Glutamatergic neuron (in vitro differentiated cells): ENCODE results near the gene ABCG8. TPM values are rescaled to one million over a fixed set of nuclear protein-coding genes. Genes with fewer than 3 reads are reported as not detected.

ENCODE experiments used
- DNase-seq: peaks from one replicate; pipeline ENCODE4 v3.0.0; 2022
- H3K27ac Mint-ChIP-seq: one replicate; pipeline ENCODE4 v1.8.0; 2020; ENCODE audit warnings: mild to moderate bottlenecking, mixed read lengths, inconsistent platforms; ENCODE audit not compliant: unreplicated experiment
- H3K27me3 Mint-ChIP-seq: one replicate; pipeline ENCODE4 v1.8.0; 2020; ENCODE audit warnings: mild to moderate bottlenecking, moderate library complexity, mixed read lengths, inconsistent platforms; ENCODE audit not compliant: unreplicated experiment
- H3K36me3 Mint-ChIP-seq: one replicate; pipeline ENCODE4 v1.8.0; 2020; ENCODE audit warnings: mild to moderate bottlenecking, mixed read lengths, inconsistent platforms; ENCODE audit not compliant: unreplicated experiment
- H3K4me1 Mint-ChIP-seq: one replicate; pipeline ENCODE4 v1.8.0; 2020; ENCODE audit warnings: mild to moderate bottlenecking, low read depth, mixed read lengths, inconsistent platforms; ENCODE audit not compliant: unreplicated experiment
- H3K4me3 Mint-ChIP-seq: one replicate; pipeline ENCODE4 v1.8.0; 2020; ENCODE audit warnings: mild to moderate bottlenecking, mixed read lengths, inconsistent platforms; ENCODE audit not compliant: unreplicated experiment
- H3K9me3 Mint-ChIP-seq: one replicate; pipeline ENCODE4 v1.8.0; 2020; ENCODE audit warnings: mild to moderate bottlenecking, moderate library complexity, mixed read lengths, inconsistent platforms; ENCODE audit not compliant: unreplicated experiment
- total RNA-seq: library from RNA; stranded (reverse); fragmentation: NEBNext Ultra II Directional; extraction: Animal tissue kit (Norgen Biotek cat#: 25700); gene quantifications from one replicate; pipeline ENCODE4 v1.2.1, GENCODE V29; 2021; ENCODE audit not compliant: unreplicated experiment
- TF ChIP-seq, protein P1 (sequence below): fragments of 200-600 bp; sonication (generic); IDR thresholded peaks from one replicate; pipeline ENCODE4 v1.5.0; 2021; ENCODE audit not compliant: partially characterized antibody, unreplicated experiment

The ABCG8 gene
- total RNA-seq, 1 donor from 2014 or later = not detected

DNA sequence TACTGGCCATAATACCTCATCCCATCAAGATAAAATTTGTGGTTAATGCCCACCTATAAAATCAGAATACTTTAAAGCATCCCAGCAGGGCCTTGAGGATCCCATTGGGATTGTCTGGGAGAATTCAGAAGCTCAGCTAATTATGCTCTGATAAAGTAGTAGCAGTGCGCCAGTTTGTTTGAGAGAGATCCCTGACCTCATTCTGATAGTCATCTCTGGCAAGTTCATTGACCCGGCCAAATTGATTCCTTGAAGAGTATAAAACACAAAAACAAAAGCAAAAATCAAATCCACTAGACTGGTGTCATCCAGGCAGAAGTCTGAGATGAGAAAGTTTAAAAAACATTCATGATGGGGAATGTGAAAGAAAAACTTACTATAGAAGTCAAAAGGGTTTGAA is 14.3 kb upstream of the ABCG8 start:
- Mint-ChIP-seq H3K4me1 (peaks cover 2% of the 10 kb centered on the region), H3K9me3 (no peaks in the 10 kb centered on the region), H3K36me3 (no peaks in the 10 kb centered on the region), H3K4me3 (no peak overlapping the region), H3K27me3 (peaks cover 6% of the 10 kb centered on the region), H3K27ac (no peak overlapping the region)
- DNase-seq = no peak
- TF ChIP-seq, protein P1, sequence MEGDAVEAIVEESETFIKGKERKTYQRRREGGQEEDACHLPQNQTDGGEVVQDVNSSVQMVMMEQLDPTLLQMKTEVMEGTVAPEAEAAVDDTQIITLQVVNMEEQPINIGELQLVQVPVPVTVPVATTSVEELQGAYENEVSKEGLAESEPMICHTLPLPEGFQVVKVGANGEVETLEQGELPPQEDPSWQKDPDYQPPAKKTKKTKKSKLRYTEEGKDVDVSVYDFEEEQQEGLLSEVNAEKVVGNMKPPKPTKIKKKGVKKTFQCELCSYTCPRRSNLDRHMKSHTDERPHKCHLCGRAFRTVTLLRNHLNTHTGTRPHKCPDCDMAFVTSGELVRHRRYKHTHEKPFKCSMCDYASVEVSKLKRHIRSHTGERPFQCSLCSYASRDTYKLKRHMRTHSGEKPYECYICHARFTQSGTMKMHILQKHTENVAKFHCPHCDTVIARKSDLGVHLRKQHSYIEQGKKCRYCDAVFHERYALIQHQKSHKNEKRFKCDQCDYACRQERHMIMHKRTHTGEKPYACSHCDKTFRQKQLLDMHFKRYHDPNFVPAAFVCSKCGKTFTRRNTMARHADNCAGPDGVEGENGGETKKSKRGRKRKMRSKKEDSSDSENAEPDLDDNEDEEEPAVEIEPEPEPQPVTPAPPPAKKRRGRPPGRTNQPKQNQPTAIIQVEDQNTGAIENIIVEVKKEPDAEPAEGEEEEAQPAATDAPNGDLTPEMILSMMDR = no peak

DNA sequence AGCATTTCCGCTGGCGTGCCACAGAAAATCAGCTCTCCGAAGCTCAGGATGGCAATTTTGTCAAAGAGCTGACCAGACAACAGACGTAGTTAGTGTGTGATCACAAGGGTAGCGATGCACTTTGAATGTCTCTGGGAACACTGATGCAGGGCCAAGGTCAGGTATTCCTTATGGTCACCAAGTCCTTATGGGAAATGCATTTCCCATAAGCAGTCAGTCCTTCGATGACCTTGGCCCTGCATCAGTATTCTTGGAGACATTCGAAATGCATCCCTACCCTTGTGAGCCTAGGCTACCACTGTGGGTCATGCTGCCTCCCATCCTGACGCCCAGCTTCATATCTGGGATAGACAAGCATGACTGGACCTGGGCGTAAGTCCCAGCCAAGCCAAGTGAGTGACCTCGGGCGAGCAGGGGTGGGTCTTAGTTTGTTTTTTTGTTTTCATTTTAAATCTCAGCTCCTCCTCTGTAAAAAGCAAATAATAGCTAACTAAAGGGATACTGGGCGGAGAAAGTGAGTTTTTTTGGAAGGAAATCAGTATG is 13.7 kb upstream of the ABCG8 start:
- H3K27me3 Mint-ChIP-seq = peaks cover 6% of the 10 kb centered on the region

DNA sequence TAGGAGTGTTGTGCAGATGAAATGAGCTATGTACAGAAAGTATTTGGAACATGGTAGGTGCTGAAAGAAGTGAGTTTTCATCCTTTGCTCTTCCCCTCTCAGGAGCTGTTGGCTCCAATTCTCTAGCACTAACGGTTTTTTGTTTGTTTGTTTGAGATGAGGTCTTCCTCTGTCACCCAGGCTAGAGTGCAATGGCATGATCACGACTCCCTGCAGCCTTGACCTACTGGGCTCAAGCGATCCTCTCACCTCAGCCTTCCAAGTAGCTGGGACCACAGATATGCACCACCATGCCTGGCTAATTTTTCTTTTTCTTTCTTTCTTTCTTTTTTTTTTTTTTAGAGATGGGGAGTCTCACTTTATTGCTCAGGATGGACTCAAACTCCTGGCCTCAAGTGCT is 12.9 kb upstream of the ABCG8 start:
- peaks cover 8% of the 10 kb centered on the region for H3K27me3 Mint-ChIP-seq
- no peak for DNase-seq
- H3K36me3 Mint-ChIP-seq = no peaks in the 10 kb centered on the region
- H3K27ac Mint-ChIP-seq = no peak overlapping the region
- H3K4me1 Mint-ChIP-seq = peaks cover 3% of the 10 kb centered on the region
- TF ChIP-seq, protein P1 = no peak
- no peak overlapping the region for H3K4me3 Mint-ChIP-seq
- no peaks in the 10 kb centered on the region for H3K9me3 Mint-ChIP-seq

More for the DNA sequence above, 13.7 kb upstream of the ABCG8 start:
- no peak for DNase-seq
- no peak overlapping the region for H3K27ac Mint-ChIP-seq
- no peak overlapping the region for H3K4me3 Mint-ChIP-seq
- TF ChIP-seq, protein P1 = no peak
- H3K9me3 Mint-ChIP-seq = no peaks in the 10 kb centered on the region
- peaks cover 3% of the 10 kb centered on the region for H3K4me1 Mint-ChIP-seq
- no peaks in the 10 kb centered on the region for H3K36me3 Mint-ChIP-seq

DNA sequence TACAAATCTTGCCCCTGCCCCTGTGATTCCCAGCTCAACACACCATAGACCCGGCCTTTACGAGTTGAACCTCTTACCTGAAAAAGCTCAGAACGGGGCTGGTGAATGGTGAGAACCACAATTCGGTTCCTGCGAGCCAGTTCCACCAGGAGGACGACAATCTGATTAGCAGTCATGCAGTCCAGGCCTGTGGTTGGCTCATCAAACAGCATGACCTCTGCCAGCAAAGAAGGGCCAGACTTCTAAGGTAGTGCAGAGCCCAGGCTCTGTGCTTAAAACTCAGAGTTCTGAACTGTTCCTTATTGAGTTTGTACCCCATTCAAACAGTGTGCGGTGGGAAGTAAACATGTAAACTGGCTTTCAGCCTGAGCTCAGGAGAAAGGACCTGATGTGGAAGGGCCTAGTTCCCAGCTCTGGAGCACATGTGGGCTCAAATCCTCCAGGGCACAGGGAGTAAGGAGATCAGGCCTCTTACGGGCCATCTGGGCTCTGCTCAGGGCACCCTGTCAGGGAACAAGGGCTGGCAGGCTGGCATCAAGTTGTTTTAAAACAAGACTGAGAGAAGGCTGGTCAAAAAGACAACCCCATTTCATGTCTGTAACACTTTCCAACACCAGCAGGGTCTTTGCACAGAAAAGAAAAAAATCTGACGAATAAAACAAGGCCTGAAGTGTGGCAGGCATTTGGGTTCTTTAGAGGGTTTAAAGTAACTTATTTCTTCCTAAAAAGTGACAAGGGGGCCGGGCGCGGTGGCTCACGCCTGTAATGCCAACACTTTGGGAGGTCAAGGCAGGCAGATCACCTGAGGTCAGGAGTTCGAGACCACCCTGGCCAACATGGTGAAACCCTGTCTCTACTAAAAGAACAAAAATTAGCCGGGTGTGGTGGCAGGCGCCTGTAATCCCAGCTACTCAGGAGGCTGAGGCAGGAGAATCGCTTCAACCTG is 12.2 kb upstream of the ABCG8 start:
- Mint-ChIP-seq H3K27ac (no peak overlapping the region), H3K4me3 (no peak overlapping the region), H3K36me3 (no peaks in the 10 kb centered on the region), H3K4me1 (peaks cover 3% of the 10 kb centered on the region), H3K9me3 (peaks cover 2% of the 10 kb centered on the region), H3K27me3 (peaks cover 11% of the 10 kb centered on the region)
- DNase-seq = no peak
- TF ChIP-seq, protein P1 = no peak
